HepG2 (cell line): ENCODE data around the gene GPSM1. TPM values are rescaled to one million over a fixed set of nuclear protein-coding genes. Genes with fewer than 3 reads are reported as not detected.

Experiments
- ADNP ChIP-seq: sonication (generic); formaldehyde crosslinking; IDR thresholded peaks from 2 replicates; pipeline ENCODE4 v1.4.0; 2020; ENCODE audit warnings: missing genetic modification reagents
- CHD2 ChIP-seq: IDR thresholded peaks from 2 replicates; pipeline ENCODE4 v1.6.1; 2011; ENCODE audit warnings: low read depth, low read length, improper control_type of control experiment
- MLXIP ChIP-seq: sonication (generic); formaldehyde crosslinking; IDR thresholded peaks from 2 replicates; pipeline ENCODE4 v1.9.0; 2021; ENCODE audit warnings: missing genetic modification reagents, borderline replicate concordance
- THYN1 ChIP-seq: sonication (generic); formaldehyde crosslinking; IDR thresholded peaks from 2 replicates; pipeline ENCODE4 v1.8.1; 2023; ENCODE audit warnings: low read depth, mild to moderate bottlenecking, moderate library complexity, missing genetic modification reagents, borderline replicate concordance
- TOE1 ChIP-seq: sonication (generic); formaldehyde crosslinking; IDR thresholded peaks from 2 replicates; pipeline ENCODE4 v1.4.0; 2020; ENCODE audit warnings: mild to moderate bottlenecking, missing genetic modification reagents
- ZBTB40 ChIP-seq, 2 experiments: fragments of 450-650 bp in 1 of 2; sonication (generic) in 1 of 2; formaldehyde crosslinking in 1 of 2; IDR thresholded peaks; 2 replicates each; pipeline versions ENCODE4 v1.6.1 to v1.8.0; 2016 to 2022; ENCODE audit warnings: antibody characterized with exemption in 1 of 2, mild to moderate bottlenecking in 1 of 2, missing genetic modification reagents in 1 of 2
- ZNF431 ChIP-seq: sonication (generic); formaldehyde crosslinking; IDR thresholded peaks from 2 replicates; pipeline ENCODE4 v1.9.0; 2022; ENCODE audit warnings: missing genetic modification reagents, low read depth, mild to moderate bottlenecking, borderline replicate concordance
- ZNF687 ChIP-seq: sonication (generic); formaldehyde crosslinking; IDR thresholded peaks from 2 replicates; pipeline ENCODE4 v1.5.1; 2020; ENCODE audit warnings: mild to moderate bottlenecking, missing genetic modification reagents, moderate library complexity
- ZNF749 ChIP-seq: sonication (generic); formaldehyde crosslinking; IDR thresholded peaks from 2 replicates; pipeline ENCODE4 v1.8.0; 2022; ENCODE audit warnings: mild to moderate bottlenecking, missing genetic modification reagents, moderate library complexity, borderline replicate concordance
- ZSCAN12 ChIP-seq: sonication (generic); formaldehyde crosslinking; IDR thresholded peaks from 2 replicates; pipeline ENCODE4 v1.9.0; 2021; ENCODE audit warnings: mild to moderate bottlenecking, missing genetic modification reagents
- polyA plus RNA-seq, 8 experiments: library from polyadenylated mRNA; depleted of rRNA in 3 of 8; stranded (reverse) in 7 of 8; unstranded in 1 of 8; fragments of >200 nt; fragmentation: Illumina TruSeq in 4 of 8; extraction: Trizol in 4 of 8; gene quantifications; 2 replicates each; pipeline versions ENCODE4 v1.2.1 to v1.2.3, GENCODE V29; 2011 to 2016; ENCODE audit warnings: low read depth in 4 of 8, missing spikeins in 1 of 8, mixed read lengths in 1 of 8; ENCODE audit not compliant: insufficient read depth in 1 of 8
- total RNA-seq, 5 experiments: library from RNA; depleted of rRNA; stranded (reverse); fragments of >200 nt; fragmentation: Illumina TruSeq; extraction: Trizol; gene quantifications; 2 replicates each; pipeline ENCODE4 v1.2.3, GENCODE V29; 2016; ENCODE audit warnings: low read depth in 1 of 5

The GPSM1 gene
- total and polyA plus RNA-seq, 2 of the 13 experiments (the other 11 are each of a cell fraction or from before 2014, with no cell fraction given): 1.0 to 2.4 TPM

GRCh38 chr9:136363106-136363948 is 36.0 kb downstream of the GPSM1 start, which contains the start of gene DNLZ (continued):
- 0 out of 2 replicates have a peak, but pooled peaks have one; percentile 34 for TF ChIP-seq MLXIP
- peak; percentile 69; the same call in 1 of the 2 replicates for TF ChIP-seq ZNF749 (CRISPR knock-in tag)
- TF ChIP-seq ADNP (CRISPR knock-in tag): no peak
- TF ChIP-seq ZNF687: peak; percentile 96
- no peak for TF ChIP-seq CHD2
- peak; percentile 55; the same call in 1 of the 2 replicates for TF ChIP-seq ZSCAN12
- TF ChIP-seq ZNF431 (CRISPR knock-in tag): peak; percentile 74; the same call in 1 of the 2 replicates
- TF ChIP-seq THYN1 (CRISPR knock-in tag): no peak
- TF ChIP-seq TOE1 (CRISPR knock-in tag): no peak
- no peak for TF ChIP-seq ZBTB40 (IDR thresholded peaks at IDR 0.05)
- peak; percentile 71; the same call in 1 of the 2 replicates for TF ChIP-seq ZBTB40 (CRISPR knock-in tag; IDR thresholded peaks at IDR 0.05)
